ENCODE results near the gene FUOM. TPM values are rescaled to one million over a fixed set of nuclear protein-coding genes. Genes with fewer than 3 reads are reported as not detected.

The FUOM gene
- total and polyA plus RNA-seq, 9 of the 15 experiments (the other 6 are each of a cell fraction or from before 2014, with no cell fraction given) = 1.8 to 96.1 (median 27.0) TPM

DNA sequence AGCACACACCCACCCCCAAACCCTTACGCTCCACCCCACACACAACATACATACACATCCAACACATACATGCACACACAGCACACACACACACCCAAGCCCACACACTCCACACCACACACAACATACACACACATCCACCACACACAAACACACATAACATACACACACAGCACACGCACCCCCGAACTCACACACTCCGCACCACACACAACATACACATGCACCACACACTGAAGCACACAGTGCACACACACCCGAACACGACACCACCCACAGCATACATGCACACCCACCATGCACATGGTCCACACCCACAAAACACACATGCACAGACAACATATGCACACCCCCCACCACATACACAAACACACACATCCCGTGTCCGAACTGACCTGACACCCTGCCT is 8.7 kb downstream of the FUOM start (continued):
- TF ChIP-seq, protein P1, sequence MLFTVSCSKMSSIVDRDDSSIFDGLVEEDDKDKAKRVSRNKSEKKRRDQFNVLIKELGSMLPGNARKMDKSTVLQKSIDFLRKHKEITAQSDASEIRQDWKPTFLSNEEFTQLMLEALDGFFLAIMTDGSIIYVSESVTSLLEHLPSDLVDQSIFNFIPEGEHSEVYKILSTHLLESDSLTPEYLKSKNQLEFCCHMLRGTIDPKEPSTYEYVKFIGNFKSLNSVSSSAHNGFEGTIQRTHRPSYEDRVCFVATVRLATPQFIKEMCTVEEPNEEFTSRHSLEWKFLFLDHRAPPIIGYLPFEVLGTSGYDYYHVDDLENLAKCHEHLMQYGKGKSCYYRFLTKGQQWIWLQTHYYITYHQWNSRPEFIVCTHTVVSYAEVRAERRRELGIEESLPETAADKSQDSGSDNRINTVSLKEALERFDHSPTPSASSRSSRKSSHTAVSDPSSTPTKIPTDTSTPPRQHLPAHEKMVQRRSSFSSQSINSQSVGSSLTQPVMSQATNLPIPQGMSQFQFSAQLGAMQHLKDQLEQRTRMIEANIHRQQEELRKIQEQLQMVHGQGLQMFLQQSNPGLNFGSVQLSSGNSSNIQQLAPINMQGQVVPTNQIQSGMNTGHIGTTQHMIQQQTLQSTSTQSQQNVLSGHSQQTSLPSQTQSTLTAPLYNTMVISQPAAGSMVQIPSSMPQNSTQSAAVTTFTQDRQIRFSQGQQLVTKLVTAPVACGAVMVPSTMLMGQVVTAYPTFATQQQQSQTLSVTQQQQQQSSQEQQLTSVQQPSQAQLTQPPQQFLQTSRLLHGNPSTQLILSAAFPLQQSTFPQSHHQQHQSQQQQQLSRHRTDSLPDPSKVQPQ (CRISPR knock-in tag; IDR thresholded peaks at IDR 0.05; ENCODE audit: borderline replicate concordance) = no peak
- TF ChIP-seq ZNF316 (IDR thresholded peaks at IDR 0.05) = no peak
- TF ChIP-seq HIVEP1 (CRISPR knock-in tag; IDR thresholded peaks at IDR 0.05) = no peak
- TF ChIP-seq, protein P2, sequence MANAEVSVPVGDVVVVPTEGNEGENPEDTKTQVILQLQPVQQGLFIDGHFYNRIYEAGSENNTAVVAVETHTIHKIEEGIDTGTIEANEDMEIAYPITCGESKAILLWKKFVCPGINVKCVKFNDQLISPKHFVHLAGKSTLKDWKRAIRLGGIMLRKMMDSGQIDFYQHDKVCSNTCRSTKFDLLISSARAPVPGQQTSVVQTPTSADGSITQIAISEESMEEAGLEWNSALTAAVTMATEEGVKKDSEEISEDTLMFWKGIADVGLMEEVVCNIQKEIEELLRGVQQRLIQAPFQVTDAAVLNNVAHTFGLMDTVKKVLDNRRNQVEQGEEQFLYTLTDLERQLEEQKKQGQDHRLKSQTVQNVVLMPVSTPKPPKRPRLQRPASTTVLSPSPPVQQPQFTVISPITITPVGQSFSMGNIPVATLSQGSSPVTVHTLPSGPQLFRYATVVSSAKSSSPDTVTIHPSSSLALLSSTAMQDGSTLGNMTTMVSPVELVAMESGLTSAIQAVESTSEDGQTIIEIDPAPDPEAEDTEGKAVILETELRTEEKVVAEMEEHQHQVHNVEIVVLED (CRISPR knock-in tag; IDR thresholded peaks at IDR 0.05) = no peak
- TF ChIP-seq ZNF584 (CRISPR knock-in tag; IDR thresholded peaks at IDR 0.05; ENCODE audit: low read depth) = no peak
- TF ChIP-seq, protein P3, sequence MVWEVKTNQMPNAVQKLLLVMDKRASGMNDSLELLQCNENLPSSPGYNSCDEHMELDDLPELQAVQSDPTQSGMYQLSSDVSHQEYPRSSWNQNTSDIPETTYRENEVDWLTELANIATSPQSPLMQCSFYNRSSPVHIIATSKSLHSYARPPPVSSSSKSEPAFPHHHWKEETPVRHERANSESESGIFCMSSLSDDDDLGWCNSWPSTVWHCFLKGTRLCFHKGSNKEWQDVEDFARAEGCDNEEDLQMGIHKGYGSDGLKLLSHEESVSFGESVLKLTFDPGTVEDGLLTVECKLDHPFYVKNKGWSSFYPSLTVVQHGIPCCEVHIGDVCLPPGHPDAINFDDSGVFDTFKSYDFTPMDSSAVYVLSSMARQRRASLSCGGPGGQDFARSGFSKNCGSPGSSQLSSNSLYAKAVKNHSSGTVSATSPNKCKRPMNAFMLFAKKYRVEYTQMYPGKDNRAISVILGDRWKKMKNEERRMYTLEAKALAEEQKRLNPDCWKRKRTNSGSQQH (CRISPR knock-in tag; IDR thresholded peaks at IDR 0.05) = peak; percentile 30; the same call in 1 of the 2 replicates
- no peak; the same call in 1 of the 2 replicates for TF ChIP-seq ELF4 (CRISPR knock-in tag; IDR thresholded peaks at IDR 0.05)
- TF ChIP-seq, protein P4, sequence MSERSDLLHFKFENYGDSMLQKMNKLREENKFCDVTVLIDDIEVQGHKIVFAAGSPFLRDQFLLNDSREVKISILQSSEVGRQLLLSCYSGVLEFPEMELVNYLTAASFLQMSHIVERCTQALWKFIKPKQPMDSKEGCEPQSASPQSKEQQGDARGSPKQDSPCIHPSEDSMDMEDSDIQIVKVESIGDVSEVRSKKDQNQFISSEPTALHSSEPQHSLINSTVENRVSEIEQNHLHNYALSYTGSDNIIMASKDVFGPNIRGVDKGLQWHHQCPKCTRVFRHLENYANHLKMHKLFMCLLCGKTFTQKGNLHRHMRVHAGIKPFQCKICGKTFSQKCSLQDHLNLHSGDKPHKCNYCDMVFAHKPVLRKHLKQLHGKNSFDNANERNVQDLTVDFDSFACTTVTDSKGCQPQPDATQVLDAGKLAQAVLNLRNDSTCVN (CRISPR knock-in tag; IDR thresholded peaks at IDR 0.05) = peak; percentile 80
- TF ChIP-seq, protein P5, sequence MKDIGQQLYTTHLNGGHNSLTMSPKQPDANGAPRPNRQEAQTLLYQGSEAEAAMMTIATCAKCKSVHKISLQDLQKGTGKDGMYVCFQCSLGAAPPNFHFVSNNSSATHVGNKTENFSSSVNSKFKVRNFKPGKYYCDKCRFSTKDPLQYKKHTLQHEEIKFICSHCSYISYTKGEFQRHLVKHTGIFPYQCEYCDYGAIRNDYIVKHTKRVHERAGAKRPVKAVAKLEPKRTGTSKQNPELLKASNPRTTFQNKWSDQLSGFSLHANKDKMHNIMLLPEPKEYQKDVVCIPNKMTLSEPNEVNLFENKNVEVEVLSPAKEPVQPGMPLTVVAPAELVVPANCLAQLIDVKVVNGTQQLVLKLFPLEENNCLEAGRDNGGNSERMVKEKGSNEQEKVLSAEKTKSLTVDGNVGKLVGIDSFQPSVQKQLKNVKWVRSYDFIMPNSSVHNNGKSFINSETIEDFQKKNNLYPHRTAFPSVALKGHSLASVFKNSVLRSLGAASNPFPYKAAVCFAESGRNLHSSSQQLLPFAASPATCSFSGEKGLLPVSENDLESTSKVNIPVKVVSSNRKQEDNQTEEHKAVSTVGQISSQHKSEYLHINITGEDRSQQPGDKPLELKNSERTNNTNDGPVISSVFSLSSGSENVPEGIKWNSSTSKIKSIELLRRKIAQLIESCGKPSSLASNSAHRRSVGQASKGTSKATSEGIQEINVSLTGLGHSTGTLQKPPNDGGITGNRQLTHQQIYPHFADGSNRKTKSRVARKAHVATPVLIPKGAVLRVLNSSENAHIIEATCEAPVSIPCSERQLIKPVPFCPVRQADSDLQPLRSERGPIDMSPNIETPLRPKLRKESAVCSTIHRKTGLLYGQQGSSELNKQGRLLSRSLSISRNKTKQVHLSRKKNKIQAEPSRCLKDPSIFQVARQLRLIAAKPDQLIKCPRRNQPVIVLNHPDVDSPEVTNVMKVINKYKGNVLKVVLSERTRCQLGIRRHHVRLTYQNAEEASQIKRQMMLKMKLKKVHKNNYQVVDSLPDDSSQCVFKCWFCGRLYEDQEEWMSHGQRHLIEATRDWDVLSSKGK (CRISPR knock-in tag; IDR thresholded peaks at IDR 0.05) = no peak
- TF ChIP-seq, protein P6, sequence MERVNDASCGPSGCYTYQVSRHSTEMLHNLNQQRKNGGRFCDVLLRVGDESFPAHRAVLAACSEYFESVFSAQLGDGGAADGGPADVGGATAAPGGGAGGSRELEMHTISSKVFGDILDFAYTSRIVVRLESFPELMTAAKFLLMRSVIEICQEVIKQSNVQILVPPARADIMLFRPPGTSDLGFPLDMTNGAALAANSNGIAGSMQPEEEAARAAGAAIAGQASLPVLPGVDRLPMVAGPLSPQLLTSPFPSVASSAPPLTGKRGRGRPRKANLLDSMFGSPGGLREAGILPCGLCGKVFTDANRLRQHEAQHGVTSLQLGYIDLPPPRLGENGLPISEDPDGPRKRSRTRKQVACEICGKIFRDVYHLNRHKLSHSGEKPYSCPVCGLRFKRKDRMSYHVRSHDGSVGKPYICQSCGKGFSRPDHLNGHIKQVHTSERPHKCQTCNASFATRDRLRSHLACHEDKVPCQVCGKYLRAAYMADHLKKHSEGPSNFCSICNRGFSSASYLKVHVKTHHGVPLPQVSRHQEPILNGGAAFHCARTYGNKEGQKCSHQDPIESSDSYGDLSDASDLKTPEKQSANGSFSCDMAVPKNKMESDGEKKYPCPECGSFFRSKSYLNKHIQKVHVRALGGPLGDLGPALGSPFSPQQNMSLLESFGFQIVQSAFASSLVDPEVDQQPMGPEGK (CRISPR knock-in tag; IDR thresholded peaks at IDR 0.05; ENCODE audit: borderline replicate concordance) = no peak
- no peak for TF ChIP-seq FOXJ2 (tag; IDR thresholded peaks at IDR 0.05)
- no peak for TF ChIP-seq CBX8 (IDR thresholded peaks at IDR 0.05; ENCODE audit: borderline replicate concordance, extremely low read depth, low read depth, low read length, poor library complexity, severe bottlenecking)
- no peak for TF ChIP-seq HDAC6 (IDR thresholded peaks at IDR 0.05; ENCODE audit: low read depth, low read length)
- peak; percentile 50; the same call in 1 of the 2 replicates for TF ChIP-seq STAT5A (IDR thresholded peaks at IDR 0.05; ENCODE audit: borderline replicate concordance, low read length)
- TF ChIP-seq CC2D1A (IDR thresholded peaks at IDR 0.05) = no peak

All from K562 (cell line).